Stomach (tissue), 9 donors: ENCODE data around the gene HEATR1. TPM values are rescaled to one million over a fixed set of nuclear protein-coding genes. Genes with fewer than 3 reads are reported as not detected.

Experiments
- DNase-seq, 2 donors: peaks; one replicate each; pipeline versions ENCODE4 v3.0.0 to v3.0.0-alpha.2; 2013 to 2019
- H3K27ac ChIP-seq, 5 donors: fragments of 200-600 bp in 4 of 5; sonication (generic) in 4 of 5; one replicate each; pipeline ENCODE4 v1.5.1; 2013 to 2019; ENCODE audit warnings: mild to moderate bottlenecking in 1 of 5, moderate library complexity in 1 of 5
- H3K27me3 ChIP-seq, 3 donors: fragments of 200-600 bp; sonication (generic); one replicate each; pipeline ENCODE4 v1.5.1; 2017 to 2019; ENCODE audit warnings: mixed run types in 1 of 3
- H3K36me3 ChIP-seq, 4 donors: fragments of 200-600 bp; sonication (generic); 1 replicate in 3 of 4; 2 replicates in 1 of 4; pipeline ENCODE4 v1.5.1; 2016 to 2019
- H3K4me1 ChIP-seq, 4 donors: fragments of 200-600 bp; sonication (generic); one replicate each; pipeline ENCODE4 v1.5.1; 2016 to 2019
- H3K4me3 ChIP-seq, 4 donors: fragments of 200-600 bp; sonication (generic) in 3 of 4; one replicate each; pipeline ENCODE4 v1.5.1; 2016 to 2019; ENCODE audit warnings: mild to moderate bottlenecking in 1 of 4
- H3K9me3 ChIP-seq, 4 donors: fragments of 200-600 bp; sonication (generic); one replicate each; pipeline ENCODE4 v1.5.1; 2016 to 2019
- EP300 ChIP-seq: sonication (generic); formaldehyde crosslinking; IDR thresholded peaks from one replicate; pipeline ENCODE4 v1.6.1; 2017; ENCODE audit warnings: antibody characterized with exemption
- POLR2A ChIP-seq, 4 donors: fragments of 450-650 bp; IDR thresholded peaks; one replicate each; pipeline ENCODE4 v1.6.1; 2016; ENCODE audit warnings: antibody characterized with exemption in 4 of 4, control low read depth in 2 of 4, mild to moderate bottlenecking in 1 of 4, moderate library complexity in 1 of 4
- POLR2AphosphoS5 ChIP-seq, 3 donors: sonication (generic); formaldehyde crosslinking; IDR thresholded peaks; one replicate each; pipeline ENCODE4 v1.6.1; 2016; ENCODE audit warnings: antibody characterized with exemption in 3 of 3
- WGBS, 5 donors: extraction: QIAGEN DNeasy Blood & Tissue Kit in 3 of 5; methylation state at CpG; one replicate each; pipeline versions ENCODE4 v1.1.5 to v1.1.7; 2013 to 2018; 5-methylcytosine and 5-hydroxymethylcytosine counted together
- intact Hi-C: fragments of 100-400 bp; cut with DNase I; formaldehyde crosslinking; loops from one replicate; pipeline ENCODE4 v1.15.1; 2023; ENCODE audit warnings: low total_unique reads
- polyA plus RNA-seq, 3 donors: library from polyadenylated mRNA; stranded (reverse); fragments of 200-250 nt; gene quantifications; one replicate each; pipeline ENCODE4 v1.2.3, GENCODE V29; 2013
- total RNA-seq, 5 donors: library from RNA; depleted of rRNA; stranded (reverse); fragments of >200 nt; gene quantifications; one replicate each; pipeline versions ENCODE4 v1.1.0 to v1.2.3, GENCODE V29; 2014 to 2016
- TF ChIP-seq, protein P1 (sequence below), 7 experiments: fragments of 450-650 bp in 4 of 7; fragments of 200-600 bp in 3 of 7; sonication (generic) in 3 of 7; IDR thresholded peaks; one replicate each; pipeline ENCODE4 v1.5.1; 2016 to 2019; ENCODE audit warnings: antibody characterized with exemption in 7 of 7, control low read depth in 2 of 7, mild to moderate bottlenecking in 1 of 7
- donor health status: healthy with polysubstance abuse.
- donor health status: Bipolar disorder and iron deficiency.
- donor health status: healthy.

Gene HEATR1
- total and polyA plus RNA-seq, 8 donors: 2.4 to 51.8 (median 12.1) TPM

DNA sequence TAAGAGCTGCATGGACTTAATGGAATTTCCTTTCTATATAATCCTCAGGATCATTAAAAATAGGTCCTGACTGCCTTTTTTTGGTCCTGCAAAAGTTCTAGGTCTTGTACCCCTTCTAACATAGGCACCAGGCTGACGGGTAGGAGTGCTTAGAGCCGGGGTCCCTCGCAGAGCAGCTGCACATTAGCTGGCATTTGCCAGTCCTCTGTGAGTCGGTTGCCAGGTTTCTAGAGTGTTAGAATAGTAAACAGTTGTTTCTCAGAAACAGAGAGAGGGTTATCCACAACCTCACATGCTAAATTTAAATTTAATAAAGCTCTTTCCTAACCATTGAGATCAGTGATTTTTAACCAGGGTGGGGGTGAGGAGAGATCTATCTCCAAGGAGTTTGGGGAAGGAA is 35.4 kb upstream of the HEATR1 start:
- Histone ChIP-seq H3K9me3 (no peaks in the 10 kb centered on the region), H3K4me1 (no peaks in the 10 kb centered on the region), H3K27me3 (no peaks in the 10 kb centered on the region), H3K36me3 (no peaks in the 10 kb centered on the region), H3K4me3 (no peak overlapping the region), H3K27ac (no peak overlapping the region)
- peak in 1 of 2 donors; percentile 23 for DNase-seq
- no peak for TF ChIP-seq EP300
- no peak for TF ChIP-seq POLR2AphosphoS5 (IDR thresholded peaks at IDR 0.05)
- TF ChIP-seq, protein P1, sequence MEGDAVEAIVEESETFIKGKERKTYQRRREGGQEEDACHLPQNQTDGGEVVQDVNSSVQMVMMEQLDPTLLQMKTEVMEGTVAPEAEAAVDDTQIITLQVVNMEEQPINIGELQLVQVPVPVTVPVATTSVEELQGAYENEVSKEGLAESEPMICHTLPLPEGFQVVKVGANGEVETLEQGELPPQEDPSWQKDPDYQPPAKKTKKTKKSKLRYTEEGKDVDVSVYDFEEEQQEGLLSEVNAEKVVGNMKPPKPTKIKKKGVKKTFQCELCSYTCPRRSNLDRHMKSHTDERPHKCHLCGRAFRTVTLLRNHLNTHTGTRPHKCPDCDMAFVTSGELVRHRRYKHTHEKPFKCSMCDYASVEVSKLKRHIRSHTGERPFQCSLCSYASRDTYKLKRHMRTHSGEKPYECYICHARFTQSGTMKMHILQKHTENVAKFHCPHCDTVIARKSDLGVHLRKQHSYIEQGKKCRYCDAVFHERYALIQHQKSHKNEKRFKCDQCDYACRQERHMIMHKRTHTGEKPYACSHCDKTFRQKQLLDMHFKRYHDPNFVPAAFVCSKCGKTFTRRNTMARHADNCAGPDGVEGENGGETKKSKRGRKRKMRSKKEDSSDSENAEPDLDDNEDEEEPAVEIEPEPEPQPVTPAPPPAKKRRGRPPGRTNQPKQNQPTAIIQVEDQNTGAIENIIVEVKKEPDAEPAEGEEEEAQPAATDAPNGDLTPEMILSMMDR (IDR thresholded peaks at IDR 0.05): no peak
- no peak for TF ChIP-seq POLR2A (IDR thresholded peaks at IDR 0.05)
- intact Hi-C loops: no loop called here
- 53 to 70% (median 64%) methylated on average over 4 of the region's 4 CpGs for WGBS, 5 donors

DNA sequence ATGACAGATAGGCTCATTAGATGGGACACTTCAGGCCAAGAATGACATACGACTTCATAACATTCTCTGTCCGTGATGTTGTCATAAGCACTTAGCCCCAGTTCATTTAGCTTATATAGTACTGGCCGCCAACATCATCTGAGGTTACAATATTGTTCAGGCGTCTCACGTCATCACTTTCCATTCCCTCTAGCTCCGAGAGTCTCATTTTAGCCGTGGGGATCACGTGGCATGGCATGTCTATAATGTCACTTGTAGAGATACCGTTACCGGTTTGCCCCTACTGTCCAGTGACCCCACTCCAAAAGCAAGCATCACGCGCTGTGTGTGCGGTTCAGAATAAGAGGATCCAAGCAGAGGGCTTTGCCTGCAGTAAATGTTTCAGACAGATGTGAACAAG is 34.6 kb upstream of the HEATR1 start:
- intact Hi-C loops: no loop called here
- Histone ChIP-seq H3K27ac (no peak overlapping the region), H3K9me3 (no peaks in the 10 kb centered on the region), H3K4me3 (no peak overlapping the region), H3K27me3 (no peaks in the 10 kb centered on the region), H3K36me3 (no peaks in the 10 kb centered on the region), H3K4me1 (no peaks in the 10 kb centered on the region)
- WGBS, 5 donors: 87 to 91% (median 89%) methylated on average over 13 of the region's 13 CpGs
- no peak for DNase-seq
- TF ChIP-seq POLR2A (IDR thresholded peaks at IDR 0.05): no peak
- TF ChIP-seq, protein P1 (IDR thresholded peaks at IDR 0.05): no peak
- no peak for TF ChIP-seq EP300
- no peak for TF ChIP-seq POLR2AphosphoS5 (IDR thresholded peaks at IDR 0.05)

DNA sequence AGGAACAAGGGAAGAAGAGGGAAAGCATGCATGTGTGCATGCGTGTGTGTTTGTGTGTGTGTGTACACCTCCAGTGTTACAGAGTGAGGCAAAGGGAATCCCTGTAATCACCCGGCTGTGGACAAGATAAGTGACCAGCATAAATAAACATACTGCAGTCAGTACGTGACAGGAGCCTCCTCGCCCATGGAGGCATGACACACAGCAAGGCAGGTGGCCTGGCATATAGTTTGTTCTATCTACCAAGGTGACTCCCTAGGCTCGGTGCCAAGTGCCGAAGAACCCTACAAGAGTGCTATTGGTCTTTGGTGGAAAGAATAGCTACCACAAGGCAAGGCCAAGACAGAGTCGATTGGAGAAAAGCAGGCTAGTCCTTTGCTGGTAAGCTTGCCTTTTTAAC is 31.7 kb upstream of the HEATR1 start:
- Histone ChIP-seq H3K9me3 (no peaks in the 10 kb centered on the region), H3K4me1 (no peaks in the 10 kb centered on the region), H3K27ac (no peak overlapping the region), H3K4me3 (no peak overlapping the region), H3K27me3 (no peaks in the 10 kb centered on the region), H3K36me3 (no peaks in the 10 kb centered on the region)
- TF ChIP-seq, protein P1 (IDR thresholded peaks at IDR 0.05): no peak
- TF ChIP-seq EP300 (no peak), POLR2AphosphoS5 (IDR thresholded peaks at IDR 0.05) (no peak), POLR2A (IDR thresholded peaks at IDR 0.05) (no peak)
- WGBS, 5 donors: 62 to 76% (median 69%) methylated on average over 7 of the region's 7 CpGs
- no peak for DNase-seq
- intact Hi-C loops: no loop called here

DNA sequence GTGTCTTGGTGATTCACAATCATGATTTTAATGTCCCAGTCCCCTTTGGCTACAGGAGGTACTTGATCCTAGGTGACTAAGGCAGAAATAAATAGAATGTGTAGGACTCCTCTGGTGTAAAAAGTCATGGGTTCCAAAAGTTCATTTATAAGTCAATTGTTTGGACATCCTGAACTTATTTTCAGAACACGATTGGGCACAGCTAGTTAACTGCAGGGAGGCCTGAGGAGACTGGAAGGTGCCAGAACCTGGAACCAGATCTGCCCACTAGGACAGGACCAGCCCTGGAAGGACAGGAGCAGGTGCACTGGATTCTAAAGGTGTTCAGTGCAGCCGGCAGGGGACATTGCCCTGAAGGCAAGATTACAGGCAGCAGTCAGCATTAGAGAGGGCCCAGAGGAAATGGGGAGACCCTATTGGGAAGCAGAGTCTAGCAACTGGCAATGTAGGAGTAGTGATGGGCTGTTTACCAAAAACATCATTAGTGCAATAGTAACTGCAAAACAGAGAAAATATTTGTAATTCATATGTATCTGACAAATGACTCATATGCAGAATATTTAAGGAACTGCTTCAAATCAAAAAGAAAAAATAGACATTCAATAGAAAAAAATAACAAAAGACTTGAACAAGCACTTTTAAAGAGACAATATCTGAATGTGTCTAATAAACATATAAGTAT is 23.6 kb upstream of the HEATR1 start:
- H3K9me3 ChIP-seq: peaks cover 0 to 6% (median 5%) of the 10 kb centered on the region in 4 donors
- TF ChIP-seq, protein P1 (IDR thresholded peaks at IDR 0.05): no peak
- TF ChIP-seq EP300 (no peak), POLR2AphosphoS5 (IDR thresholded peaks at IDR 0.05) (no peak), POLR2A (IDR thresholded peaks at IDR 0.05) (no peak)
- H3K4me3 ChIP-seq: no peak overlapping the region
- no peaks in the 10 kb centered on the region for H3K27me3 ChIP-seq
- DNase-seq: no peak
- H3K27ac ChIP-seq: no peak overlapping the region
- intact Hi-C loops: no loop called here
- no peaks in the 10 kb centered on the region for H3K36me3 ChIP-seq
- no peaks in the 10 kb centered on the region for H3K4me1 ChIP-seq
- WGBS, 5 donors: 62 to 74% (median 67%) methylated on average over 2 of the region's 2 CpGs
